Nephron (organoid): ENCODE results near the gene BTRC.
A peak's percentile ranks its signal among the peaks of the same experiment; 100 is the strongest.
"Not testable (repeated sequence)": the region's sequence is repeated elsewhere in the genome, so short reads cannot be mapped to it uniquely, and the experiment has no call there.

Experiments
- H3K27ac Mint-ChIP-seq, 3 experiments: 2 replicates each; pipeline ENCODE4 v1.8.0; 2020; ENCODE audit warnings: mixed read lengths in 3 of 3, mild to moderate bottlenecking in 2 of 3, moderate library complexity in 1 of 3
- H3K27me3 Mint-ChIP-seq: 2 replicates; pipeline ENCODE4 v1.8.0; 2021; ENCODE audit warnings: low read depth, mild to moderate bottlenecking, moderate library complexity, mixed read lengths
- H3K36me3 Mint-ChIP-seq: 2 replicates; pipeline ENCODE4 v1.8.0; 2020; ENCODE audit warnings: low read depth, mixed read lengths
- H3K4me1 Mint-ChIP-seq: 2 replicates; pipeline ENCODE4 v1.8.0; 2020; ENCODE audit warnings: mixed read lengths
- H3K4me3 Mint-ChIP-seq, 3 experiments: 2 replicates each; pipeline ENCODE4 v1.8.0; 2020; ENCODE audit warnings: mild to moderate bottlenecking in 3 of 3, mixed read lengths in 3 of 3, moderate library complexity in 2 of 3
- H3K9me3 Mint-ChIP-seq: 2 replicates; pipeline ENCODE4 v1.8.0; 2020; ENCODE audit warnings: mixed read lengths
- CTCF ChIP-seq, 3 experiments: fragments of 200-600 bp; sonication (generic); IDR thresholded peaks; one replicate each; pipeline ENCODE4 v1.5.0; 2021; ENCODE audit warnings: antibody characterized with exemption in 3 of 3; ENCODE audit not compliant: unreplicated experiment in 3 of 3

The BTRC gene

GRCh38 chr10:101354328-101355071 is 535 bp downstream of the BTRC start:
- H3K4me3 Mint-ChIP-seq = peak overlapping the region; percentile 97
- H3K36me3 Mint-ChIP-seq = peaks cover 15% of the 10 kb centered on the region
- TF ChIP-seq CTCF (IDR thresholded peaks at IDR 0.05; ENCODE audit: unreplicated experiment in 3 of 3) = no peak
- no peaks in the 10 kb centered on the region for H3K9me3 Mint-ChIP-seq
- peaks cover 28% of the 10 kb centered on the region for H3K4me1 Mint-ChIP-seq
- peak overlapping the region; percentile 84 to 97 (median 93) for H3K27ac Mint-ChIP-seq
- H3K27me3 Mint-ChIP-seq = peaks cover 10% of the 10 kb centered on the region

- H3K4me1 Mint-ChIP-seq = peaks cover 28% of the 10 kb centered on the region
- H3K27me3 Mint-ChIP-seq = peaks cover 4% of the 10 kb centered on the region
- H3K9me3 Mint-ChIP-seq = no peaks in the 10 kb centered on the region
Measured at GRCh38 chr10:101355072-101355706, 1.2 kb downstream of the BTRC start.

GRCh38 chr10:101356132-101356531 is 2.2 kb downstream of the BTRC start:
- Mint-ChIP-seq H3K9me3 (no peaks in the 10 kb centered on the region), H3K36me3 (peaks cover 15% of the 10 kb centered on the region), H3K4me1 (peaks cover 28% of the 10 kb centered on the region), H3K27ac (peak overlapping the region in 1 of 3 experiments; percentile 27), H3K4me3 (peak overlapping the region; percentile 97), H3K27me3 (no peaks in the 10 kb centered on the region)
- no peak for TF ChIP-seq CTCF (IDR thresholded peaks at IDR 0.05; ENCODE audit: unreplicated experiment in 3 of 3)

More at GRCh38 chr10:101355072-101355706, 1.2 kb downstream of the BTRC start:
- no peak for TF ChIP-seq CTCF (IDR thresholded peaks at IDR 0.05; ENCODE audit: unreplicated experiment in 3 of 3)
- Mint-ChIP-seq H3K27ac (peak overlapping the region; percentile 84 to 97 (median 93)), H3K4me3 (peak overlapping the region; percentile 97), H3K36me3 (peaks cover 15% of the 10 kb centered on the region)

- Mint-ChIP-seq H3K9me3 (no peaks in the 10 kb centered on the region), H3K27ac (no peak overlapping the region), H3K4me1 (peaks cover 31% of the 10 kb centered on the region), H3K27me3 (no peaks in the 10 kb centered on the region), H3K36me3 (peaks cover 25% of the 10 kb centered on the region), H3K4me3 (no peak overlapping the region)
- no peak for TF ChIP-seq CTCF (IDR thresholded peaks at IDR 0.05; ENCODE audit: unreplicated experiment in 3 of 3)
Measured at GRCh38 chr10:101357958-101358357, 4.0 kb downstream of the BTRC start.

GRCh38 chr10:101358706-101359300 is 4.8 kb downstream of the BTRC start:
- Mint-ChIP-seq H3K9me3 (no peaks in the 10 kb centered on the region), H3K4me1 (peaks cover 31% of the 10 kb centered on the region), H3K27me3 (no peaks in the 10 kb centered on the region), H3K4me3 (no peak overlapping the region), H3K36me3 (peaks cover 25% of the 10 kb centered on the region), H3K27ac (no peak overlapping the region)
- no peak for TF ChIP-seq CTCF (IDR thresholded peaks at IDR 0.05; ENCODE audit: unreplicated experiment in 3 of 3)

GRCh38 chr10:101360090-101360489 is 6.1 kb downstream of the BTRC start:
- H3K27me3 Mint-ChIP-seq, H3K27ac Mint-ChIP-seq: not testable (repeated sequence)

GRCh38 chr10:101360841-101361240 is 6.9 kb downstream of the BTRC start:
- Mint-ChIP-seq H3K36me3 (peaks cover 25% of the 10 kb centered on the region), H3K4me1 (peaks cover 22% of the 10 kb centered on the region)
- not testable (repeated sequence) for H3K4me3 Mint-ChIP-seq, H3K27me3 Mint-ChIP-seq, H3K9me3 Mint-ChIP-seq, H3K27ac Mint-ChIP-seq

More at GRCh38 chr10:101360090-101360489, 6.1 kb downstream of the BTRC start:
- peaks cover 29% of the 10 kb centered on the region for H3K4me1 Mint-ChIP-seq
- peaks cover 25% of the 10 kb centered on the region for H3K36me3 Mint-ChIP-seq
- H3K9me3 Mint-ChIP-seq, H3K4me3 Mint-ChIP-seq: not testable (repeated sequence)
